ENCODE results near the gene RPF1.

GRCh38 chr1:84467298-84467697, 11.8 kb upstream of the RPF1 start:
- no peak for TF ChIP-seq SP1 (IDR thresholded peaks at IDR 0.05)
- no peak for TF ChIP-seq FOXM1 (IDR thresholded peaks at IDR 0.05; ENCODE audit: borderline replicate concordance)
- TF ChIP-seq LEF1 (IDR thresholded peaks at IDR 0.05; ENCODE audit: borderline replicate concordance) = no peak
- TF ChIP-seq ZNF384 (IDR thresholded peaks at IDR 0.05) = no peak
- no peak for TF ChIP-seq TARDBP (IDR thresholded peaks at IDR 0.05)
- no peak for TF ChIP-seq FOXA1 (IDR thresholded peaks at IDR 0.05)
- TF ChIP-seq PKNOX1 (IDR thresholded peaks at IDR 0.05) = no peak
- TF ChIP-seq BHLHE40 (IDR thresholded peaks at IDR 0.05; ENCODE audit: borderline replicate concordance) = no peak
- TF ChIP-seq SUZ12 (IDR thresholded peaks at IDR 0.05) = no peak
- no peak for TF ChIP-seq HDGF (IDR thresholded peaks at IDR 0.05; ENCODE audit: borderline replicate concordance)
- no peak for TF ChIP-seq NFRKB (IDR thresholded peaks at IDR 0.05)
- TF ChIP-seq ELF4 (IDR thresholded peaks at IDR 0.05) = no peak
